HepG2 (cell line): Measurements from ENCODE around the gene JMJD6. TPM values are rescaled to one million over a fixed set of nuclear protein-coding genes. Genes with fewer than 3 reads are reported as not detected.

Experiments used
- ARNT2 ChIP-seq: sonication (generic); formaldehyde crosslinking; IDR thresholded peaks from 2 replicates; pipeline ENCODE4 v1.8.0; 2022; ENCODE audit warnings: mild to moderate bottlenecking, low read depth, missing genetic modification reagents, moderate library complexity
- FIP1L1 ChIP-seq: fragments of 200-400 bp; formaldehyde crosslinking; IDR thresholded peaks from 2 replicates; pipeline ENCODE4 v1.6.1; 2018; ENCODE audit warnings: low read depth, mild to moderate bottlenecking, low read length, moderate library complexity, borderline replicate concordance; ENCODE audit not compliant: insufficient read depth
- MXD1 ChIP-seq: sonication (generic); formaldehyde crosslinking; IDR thresholded peaks from 2 replicates; pipeline ENCODE4 v1.4.0; 2020; ENCODE audit warnings: mild to moderate bottlenecking, missing genetic modification reagents
- POLR2AphosphoS2 ChIP-seq: IDR thresholded peaks from 2 replicates; pipeline ENCODE4 v1.6.1; 2011; ENCODE audit warnings: low read depth, low read length, improper control_type of control experiment
- RFX3 ChIP-seq: IDR thresholded peaks from 2 replicates; pipeline ENCODE4 v1.6.1; 2016; ENCODE audit warnings: missing biosample characterization, missing genetic modification reagents
- SIX1 ChIP-seq: sonication (generic); formaldehyde crosslinking; IDR thresholded peaks from 2 replicates; pipeline ENCODE4 v1.4.0; 2020; ENCODE audit warnings: missing genetic modification reagents, borderline replicate concordance
- SP4 ChIP-seq: sonication (generic); formaldehyde crosslinking; IDR thresholded peaks from 2 replicates; pipeline ENCODE4 v1.8.1; 2023; ENCODE audit warnings: mild to moderate bottlenecking, missing genetic modification reagents
- SRSF1 ChIP-seq: fragments of 200-400 bp; formaldehyde crosslinking; optimal IDR thresholded peaks from 2 replicates; pipeline ENCODE3; 2017; ENCODE audit warnings: mild to moderate bottlenecking, low read depth, low read length, moderate library complexity
- U2AF2 ChIP-seq: fragments of 200-400 bp; formaldehyde crosslinking; IDR thresholded peaks from 2 replicates; pipeline ENCODE4 v1.6.1; 2017; ENCODE audit warnings: low read depth, mild to moderate bottlenecking, low read length
- WIZ ChIP-seq: sonication (generic); formaldehyde crosslinking; IDR thresholded peaks from 2 replicates; pipeline ENCODE4 v1.5.1; 2020; ENCODE audit warnings: mild to moderate bottlenecking, missing genetic modification reagents
- ZBTB42 ChIP-seq: sonication (generic); formaldehyde crosslinking; IDR thresholded peaks from 2 replicates; pipeline ENCODE4 v1.5.0; 2020; ENCODE audit warnings: mild to moderate bottlenecking, missing genetic modification reagents
- ZBTB44 ChIP-seq: sonication (generic); formaldehyde crosslinking; IDR thresholded peaks from 2 replicates; pipeline ENCODE4 v1.4.0; 2020; ENCODE audit warnings: missing genetic modification reagents
- ZFP82 ChIP-seq: sonication (generic); formaldehyde crosslinking; IDR thresholded peaks from 2 replicates; pipeline ENCODE4 v1.5.1; 2020; ENCODE audit warnings: mild to moderate bottlenecking, missing genetic modification reagents, borderline replicate concordance
- ZNF20 ChIP-seq: sonication (generic); formaldehyde crosslinking; IDR thresholded peaks from 2 replicates; pipeline ENCODE4 v1.4.0; 2020; ENCODE audit warnings: mild to moderate bottlenecking, moderate library complexity, missing genetic modification reagents
- ZNF234 ChIP-seq: sonication (generic); formaldehyde crosslinking; conservative IDR thresholded peaks from 2 replicates; pipeline ENCODE4 v1.5.1; 2020; ENCODE audit warnings: mild to moderate bottlenecking, missing genetic modification reagents
- ZNF24 ChIP-seq: fragments of 450-650 bp; IDR thresholded peaks from 2 replicates; pipeline ENCODE4 v1.6.1; 2017; ENCODE audit warnings: antibody characterized with exemption, mild to moderate bottlenecking
- ZNF260 ChIP-seq: sonication (generic); formaldehyde crosslinking; IDR thresholded peaks from 2 replicates; pipeline ENCODE4 v1.4.0; 2020; ENCODE audit warnings: missing genetic modification reagents, low read depth, mild to moderate bottlenecking, borderline replicate concordance
- ZNF546 ChIP-seq: sonication (generic); formaldehyde crosslinking; conservative IDR thresholded peaks from 2 replicates; pipeline ENCODE4 v1.8.1; 2023; ENCODE audit warnings: mild to moderate bottlenecking, missing genetic modification reagents
- ZNF549 ChIP-seq: sonication (generic); formaldehyde crosslinking; IDR thresholded peaks from 2 replicates; pipeline ENCODE4 v1.5.0; 2020; ENCODE audit warnings: missing genetic modification reagents
- ZNF713 ChIP-seq: sonication (generic); formaldehyde crosslinking; IDR thresholded peaks from 2 replicates; pipeline ENCODE4 v1.4.0; 2020; ENCODE audit warnings: mild to moderate bottlenecking, missing genetic modification reagents
- ZNF75D ChIP-seq: sonication (generic); formaldehyde crosslinking; IDR thresholded peaks from 2 replicates; pipeline ENCODE4 v1.8.1; 2023; ENCODE audit warnings: missing genetic modification reagents, mild to moderate bottlenecking, borderline replicate concordance
- polyA plus RNA-seq, 8 experiments: library from polyadenylated mRNA; depleted of rRNA in 3 of 8; stranded (reverse) in 7 of 8; unstranded in 1 of 8; fragments of >200 nt; fragmentation: Illumina TruSeq in 4 of 8; extraction: Trizol in 4 of 8; gene quantifications; 2 replicates each; pipeline versions ENCODE4 v1.2.1 to v1.2.3, GENCODE V29; 2011 to 2016; ENCODE audit warnings: low read depth in 4 of 8, missing spikeins in 1 of 8, mixed read lengths in 1 of 8; ENCODE audit not compliant: insufficient read depth in 1 of 8
- total RNA-seq, 5 experiments: library from RNA; depleted of rRNA; stranded (reverse); fragments of >200 nt; fragmentation: Illumina TruSeq; extraction: Trizol; gene quantifications; 2 replicates each; pipeline ENCODE4 v1.2.3, GENCODE V29; 2016; ENCODE audit warnings: low read depth in 1 of 5
- TF ChIP-seq, protein P1 (sequence below): sonication (generic); formaldehyde crosslinking; IDR thresholded peaks from 2 replicates; pipeline ENCODE4 v1.5.0; 2020; ENCODE audit warnings: mild to moderate bottlenecking, missing genetic modification reagents
- TF ChIP-seq, protein P2 (sequence below): sonication (generic); formaldehyde crosslinking; IDR thresholded peaks from 2 replicates; pipeline ENCODE4 v1.4.0; 2020; ENCODE audit warnings: missing genetic modification reagents

The JMJD6 gene
- total and polyA plus RNA-seq, 2 of the 13 experiments (the other 11 are each of a cell fraction or from before 2014, with no cell fraction given) = 33.6 to 41.0 TPM

DNA sequence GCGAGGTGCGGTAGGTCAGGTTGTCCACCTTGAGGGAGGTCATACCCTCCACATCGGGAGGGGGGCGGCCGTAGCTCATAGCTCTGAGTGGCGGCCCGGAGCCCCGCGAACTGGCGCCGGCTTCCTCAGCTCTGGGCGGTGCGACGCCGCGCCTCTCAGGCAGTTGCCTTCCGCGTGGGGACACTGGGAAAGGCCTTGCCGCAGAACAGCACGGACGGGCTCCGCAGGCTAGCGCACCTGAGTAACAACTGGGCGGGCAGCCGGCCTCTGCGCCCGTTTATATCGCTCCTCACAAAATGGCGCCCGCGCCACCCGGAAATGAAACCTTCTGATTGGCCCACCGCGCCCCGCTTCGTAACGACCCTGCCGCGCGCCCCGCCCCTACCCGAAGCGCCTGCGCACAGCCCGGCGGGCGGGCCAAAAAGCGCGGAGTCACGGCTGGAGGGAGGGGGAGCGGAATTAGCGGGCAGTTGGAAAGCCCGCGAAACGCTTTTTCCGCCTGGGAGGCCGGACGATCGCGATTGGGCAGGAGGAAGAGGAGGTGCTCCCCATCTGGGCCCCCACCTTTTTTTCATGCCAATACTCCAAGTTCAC lies 10.8 kb upstream of the JMJD6 start, which contains the start of gene SRSF2 (continued):
- TF ChIP-seq ZNF549 (peak; percentile 88; the same call in 1 of the 2 replicates), ZBTB44 (CRISPR knock-in tag) (peak; percentile 89; the same call in 1 of the 2 replicates), SIX1 (CRISPR knock-in tag) (no peak), MXD1 (CRISPR knock-in tag) (peak; percentile 89), WIZ (CRISPR knock-in tag) (no peak), ZBTB42 (CRISPR knock-in tag) (peak; percentile 78), U2AF2 (no peak), FIP1L1 (no peak), POLR2AphosphoS2 (peak; percentile 99), SRSF1 (no peak), ZNF260 (CRISPR knock-in tag) (0 out of 2 replicates have a peak, but pooled peaks have one; percentile 85), ZNF75D (CRISPR knock-in tag) (no peak), ZFP82 (CRISPR knock-in tag) (no peak), ZNF713 (CRISPR knock-in tag) (no peak), ZNF24 (no peak), ZNF20 (peak; percentile 70; the same call in 1 of the 2 replicates), ZNF234 (CRISPR knock-in tag) (no peak), ZNF546 (CRISPR knock-in tag) (peak; percentile 94; the same call in 1 of the 2 replicates), ARNT2 (CRISPR knock-in tag) (peak; percentile 94), SP4 (CRISPR knock-in tag) (peak; percentile 89), RFX3 (CRISPR knock-in tag) (no peak; the same call in 1 of the 2 replicates)
- TF ChIP-seq, protein P1, sequence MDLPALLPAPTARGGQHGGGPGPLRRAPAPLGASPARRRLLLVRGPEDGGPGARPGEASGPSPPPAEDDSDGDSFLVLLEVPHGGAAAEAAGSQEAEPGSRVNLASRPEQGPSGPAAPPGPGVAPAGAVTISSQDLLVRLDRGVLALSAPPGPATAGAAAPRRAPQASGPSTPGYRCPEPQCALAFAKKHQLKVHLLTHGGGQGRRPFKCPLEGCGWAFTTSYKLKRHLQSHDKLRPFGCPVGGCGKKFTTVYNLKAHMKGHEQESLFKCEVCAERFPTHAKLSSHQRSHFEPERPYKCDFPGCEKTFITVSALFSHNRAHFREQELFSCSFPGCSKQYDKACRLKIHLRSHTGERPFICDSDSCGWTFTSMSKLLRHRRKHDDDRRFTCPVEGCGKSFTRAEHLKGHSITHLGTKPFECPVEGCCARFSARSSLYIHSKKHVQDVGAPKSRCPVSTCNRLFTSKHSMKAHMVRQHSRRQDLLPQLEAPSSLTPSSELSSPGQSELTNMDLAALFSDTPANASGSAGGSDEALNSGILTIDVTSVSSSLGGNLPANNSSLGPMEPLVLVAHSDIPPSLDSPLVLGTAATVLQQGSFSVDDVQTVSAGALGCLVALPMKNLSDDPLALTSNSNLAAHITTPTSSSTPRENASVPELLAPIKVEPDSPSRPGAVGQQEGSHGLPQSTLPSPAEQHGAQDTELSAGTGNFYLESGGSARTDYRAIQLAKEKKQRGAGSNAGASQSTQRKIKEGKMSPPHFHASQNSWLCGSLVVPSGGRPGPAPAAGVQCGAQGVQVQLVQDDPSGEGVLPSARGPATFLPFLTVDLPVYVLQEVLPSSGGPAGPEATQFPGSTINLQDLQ (CRISPR knock-in tag) = peak; percentile 92
- TF ChIP-seq, protein P2, sequence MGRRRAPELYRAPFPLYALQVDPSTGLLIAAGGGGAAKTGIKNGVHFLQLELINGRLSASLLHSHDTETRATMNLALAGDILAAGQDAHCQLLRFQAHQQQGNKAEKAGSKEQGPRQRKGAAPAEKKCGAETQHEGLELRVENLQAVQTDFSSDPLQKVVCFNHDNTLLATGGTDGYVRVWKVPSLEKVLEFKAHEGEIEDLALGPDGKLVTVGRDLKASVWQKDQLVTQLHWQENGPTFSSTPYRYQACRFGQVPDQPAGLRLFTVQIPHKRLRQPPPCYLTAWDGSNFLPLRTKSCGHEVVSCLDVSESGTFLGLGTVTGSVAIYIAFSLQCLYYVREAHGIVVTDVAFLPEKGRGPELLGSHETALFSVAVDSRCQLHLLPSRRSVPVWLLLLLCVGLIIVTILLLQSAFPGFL (CRISPR knock-in tag) = peak; percentile 98
